ENCODE data around the gene ATF2.

ATF2 gene

GRCh38 chr2:175188761-175189160 is 20.8 kb upstream of the ATF2 start:
- no peak for DNase-seq (ENCODE audit: extremely low read depth, low read depth)
- no peak for TF ChIP-seq CTCF (IDR thresholded peaks at IDR 0.05; ENCODE audit: low read depth, low read length)

GRCh38 chr2:175187378-175187777 is 19.4 kb upstream of the ATF2 start:
- TF ChIP-seq CTCF (IDR thresholded peaks at IDR 0.05; ENCODE audit: low read depth, low read length) = peak; percentile 13
- no peak for DNase-seq (ENCODE audit: extremely low read depth, low read depth)

GRCh38 chr2:175183674-175184073 is 15.7 kb upstream of the ATF2 start:
- TF ChIP-seq CTCF (IDR thresholded peaks at IDR 0.05; ENCODE audit: low read depth, low read length) = no peak
- no peak for DNase-seq (ENCODE audit: extremely low read depth, low read depth)

GRCh38 chr2:175181877-175182308 is 13.9 kb upstream of the ATF2 start:
- no peak for TF ChIP-seq CTCF (IDR thresholded peaks at IDR 0.05; ENCODE audit: low read depth, low read length)
- DNase-seq (ENCODE audit: extremely low read depth, low read depth) = no peak

GRCh38 chr2:175181104-175181876 is 13.3 kb upstream of the ATF2 start, which contains the start of gene ATP5MC3:
Gene ATP5MC3 (minus strand): TSS chr2:175181710. CDS start chr2:175181393, 317 bp downstream.
- peak; percentile 12 for TF ChIP-seq CTCF (IDR thresholded peaks at IDR 0.05; ENCODE audit: low read depth, low read length)
- peak; percentile 89 for DNase-seq (ENCODE audit: extremely low read depth, low read depth)

GRCh38 chr2:175180701-175181103 is 12.7 kb upstream of the ATF2 start:
- no peak for TF ChIP-seq CTCF (IDR thresholded peaks at IDR 0.05; ENCODE audit: low read depth, low read length)
- no peak for DNase-seq (ENCODE audit: extremely low read depth, low read depth)

- no peak for DNase-seq (ENCODE audit: extremely low read depth, low read depth)
- TF ChIP-seq CTCF (IDR thresholded peaks at IDR 0.05; ENCODE audit: low read depth, low read length) = no peak
Observed at GRCh38 chr2:175176624-175177023, 8.6 kb upstream of the ATF2 start.

Data from AG09319 (cell line).